GM12873 (cell line): Measurements from ENCODE around the gene CACNA1B.

Experiments
- TF ChIP-seq, protein P1 (sequence below): IDR thresholded peaks from 2 replicates; pipeline ENCODE4 v1.5.1; 2012; ENCODE audit warnings: low read depth, mild to moderate bottlenecking, moderate library complexity, low read length, control low read depth; ENCODE audit not compliant: insufficient read depth; ENCODE audit errors: missing control alignments

The CACNA1B gene

DNA sequence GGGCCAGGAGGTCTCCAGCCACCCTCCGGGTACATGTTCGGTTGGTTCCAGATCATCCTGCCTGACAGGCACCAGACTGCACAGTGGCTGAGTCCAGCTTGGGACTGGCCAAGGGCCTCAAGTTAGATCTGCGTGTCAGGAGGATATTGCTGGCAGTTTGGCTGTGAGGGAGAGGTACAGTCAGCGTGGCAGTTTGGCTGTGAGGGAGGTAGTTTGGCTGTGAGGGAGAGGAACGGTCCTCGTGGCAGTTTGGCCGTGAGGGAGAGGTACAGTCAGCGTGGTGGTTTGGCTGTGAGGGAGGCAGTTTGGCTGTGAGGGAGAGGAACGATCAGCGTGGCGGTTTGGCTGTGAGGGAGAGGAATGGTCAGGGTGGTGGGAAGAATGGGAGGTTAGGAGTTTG, 39.0 kb downstream of the CACNA1B start:
- TF ChIP-seq, protein P1, sequence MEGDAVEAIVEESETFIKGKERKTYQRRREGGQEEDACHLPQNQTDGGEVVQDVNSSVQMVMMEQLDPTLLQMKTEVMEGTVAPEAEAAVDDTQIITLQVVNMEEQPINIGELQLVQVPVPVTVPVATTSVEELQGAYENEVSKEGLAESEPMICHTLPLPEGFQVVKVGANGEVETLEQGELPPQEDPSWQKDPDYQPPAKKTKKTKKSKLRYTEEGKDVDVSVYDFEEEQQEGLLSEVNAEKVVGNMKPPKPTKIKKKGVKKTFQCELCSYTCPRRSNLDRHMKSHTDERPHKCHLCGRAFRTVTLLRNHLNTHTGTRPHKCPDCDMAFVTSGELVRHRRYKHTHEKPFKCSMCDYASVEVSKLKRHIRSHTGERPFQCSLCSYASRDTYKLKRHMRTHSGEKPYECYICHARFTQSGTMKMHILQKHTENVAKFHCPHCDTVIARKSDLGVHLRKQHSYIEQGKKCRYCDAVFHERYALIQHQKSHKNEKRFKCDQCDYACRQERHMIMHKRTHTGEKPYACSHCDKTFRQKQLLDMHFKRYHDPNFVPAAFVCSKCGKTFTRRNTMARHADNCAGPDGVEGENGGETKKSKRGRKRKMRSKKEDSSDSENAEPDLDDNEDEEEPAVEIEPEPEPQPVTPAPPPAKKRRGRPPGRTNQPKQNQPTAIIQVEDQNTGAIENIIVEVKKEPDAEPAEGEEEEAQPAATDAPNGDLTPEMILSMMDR: no peak

DNA sequence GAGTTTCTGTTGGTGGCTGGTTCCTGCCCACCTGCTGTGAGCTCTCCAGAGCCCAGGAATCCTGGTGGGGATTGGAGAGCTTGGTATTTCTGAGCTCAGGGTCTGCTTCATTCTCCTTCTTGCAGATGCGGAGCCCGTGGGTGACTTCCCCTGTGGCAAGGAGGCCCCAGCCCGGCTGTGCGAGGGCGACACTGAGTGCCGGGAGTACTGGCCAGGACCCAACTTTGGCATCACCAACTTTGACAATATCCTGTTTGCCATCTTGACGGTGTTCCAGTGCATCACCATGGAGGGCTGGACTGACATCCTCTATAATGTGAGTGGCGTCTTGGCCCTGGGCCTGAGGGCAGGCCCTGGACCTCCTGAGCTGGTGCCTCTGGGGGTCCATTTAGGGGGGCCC, 39.5 kb downstream of the CACNA1B start:
- TF ChIP-seq, protein P1: no peak

DNA sequence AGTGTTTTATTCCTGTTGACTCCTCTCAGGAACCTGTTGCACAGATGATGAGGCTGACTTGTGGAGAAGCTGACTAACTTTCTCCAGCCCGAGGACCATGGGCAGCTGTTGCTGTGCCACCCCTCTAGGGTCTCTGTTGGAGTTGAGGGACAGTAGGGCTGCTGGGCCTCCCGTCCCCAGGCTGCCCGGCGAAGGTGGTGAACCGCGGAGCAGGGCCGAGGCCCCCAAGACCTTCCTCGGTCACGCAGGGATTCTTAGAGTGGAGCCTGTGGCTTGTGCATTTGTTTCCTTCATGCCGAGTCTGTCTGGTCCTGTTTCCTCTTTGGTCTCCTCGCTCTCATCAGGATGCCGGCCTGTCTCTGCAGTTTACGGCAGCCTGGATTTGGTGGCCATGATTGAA, 40.2 kb downstream of the CACNA1B start:
- TF ChIP-seq, protein P1: no peak

DNA sequence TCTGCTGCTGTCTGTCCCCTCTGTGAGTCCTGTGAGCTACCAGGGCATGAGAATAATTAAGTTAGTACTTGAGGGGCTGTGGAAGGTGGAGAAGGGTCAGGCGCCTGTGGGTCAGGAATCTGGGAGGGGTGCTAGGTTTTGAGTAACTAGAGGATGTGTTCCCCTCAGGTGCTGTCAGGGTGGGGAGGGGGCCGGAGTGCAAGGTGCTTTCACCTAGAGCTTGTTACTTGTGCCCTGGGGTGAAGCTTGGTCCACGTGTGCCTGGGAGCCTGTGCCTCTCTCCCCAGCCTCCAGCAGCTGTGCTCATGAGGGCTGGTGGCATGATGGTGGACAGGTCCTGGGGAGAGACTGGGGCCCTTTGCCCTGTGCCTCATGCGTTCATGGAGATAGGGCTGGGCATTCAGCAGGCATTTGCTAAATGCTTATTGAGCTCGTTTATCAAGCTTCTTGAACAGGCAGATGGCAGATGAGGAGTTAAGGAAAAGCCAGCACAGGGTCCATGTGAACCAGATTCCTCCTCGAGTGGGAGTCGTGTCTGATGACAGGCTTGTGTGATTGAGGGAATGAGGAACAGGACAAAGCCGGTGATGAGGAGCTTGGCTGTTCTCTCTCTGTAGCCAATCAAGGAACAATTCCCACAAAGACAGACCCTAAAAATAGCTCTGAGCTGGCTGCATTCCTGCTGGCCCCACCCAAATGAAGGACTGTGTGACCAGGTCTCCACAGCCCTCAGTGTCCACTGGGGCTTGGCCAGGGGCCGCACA, 40.9 kb downstream of the CACNA1B start:
- TF ChIP-seq, protein P1: no peak

GRCh38 chr9:137919095-137919465, 41.5 kb downstream of the CACNA1B start:
- TF ChIP-seq, protein P1: no peak

DNA sequence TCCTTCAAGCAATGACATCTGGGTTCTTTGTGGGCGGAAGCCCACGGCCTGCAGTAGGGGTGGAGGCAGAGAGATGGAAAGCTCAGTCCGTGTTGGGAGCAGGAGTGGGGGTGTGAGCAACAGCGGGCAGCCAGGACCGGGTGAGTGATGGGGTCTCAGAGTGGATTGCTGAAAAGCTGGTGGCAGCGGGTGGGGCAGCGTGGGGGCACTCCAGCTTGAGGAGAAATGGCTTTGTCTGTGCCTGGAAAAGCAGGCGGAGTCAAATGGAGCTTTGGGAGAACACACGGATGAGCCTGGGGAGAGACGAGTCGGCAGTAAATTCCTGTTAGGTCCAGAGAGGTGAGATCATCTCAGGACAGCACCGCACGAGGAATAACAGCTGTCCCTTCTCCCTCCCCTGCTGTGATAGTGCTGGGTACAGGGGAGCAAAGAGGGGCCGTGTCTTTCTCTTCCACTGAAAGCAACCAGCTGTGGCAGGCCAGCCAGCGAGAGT, 42.1 kb downstream of the CACNA1B start:
- TF ChIP-seq, protein P1: no peak

DNA sequence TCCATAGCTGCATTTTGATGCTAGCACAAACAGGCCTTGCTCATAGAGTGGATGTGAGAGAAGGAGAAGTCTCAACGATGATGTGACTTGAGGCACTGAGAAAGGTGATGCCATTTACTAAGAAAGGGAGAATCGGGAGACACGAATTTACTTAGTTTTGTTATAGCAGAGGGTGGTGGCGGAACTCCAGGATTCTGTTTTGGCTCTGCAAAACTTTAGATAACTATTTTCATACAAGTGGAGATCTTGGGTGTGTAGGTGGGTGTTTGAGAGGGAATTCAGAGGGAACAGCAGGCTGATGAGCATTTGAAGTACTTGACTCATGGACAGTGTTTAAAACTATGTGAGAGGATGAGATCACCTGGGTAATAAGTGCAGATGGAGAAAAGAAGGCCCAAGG, 43.2 kb downstream of the CACNA1B start:
- TF ChIP-seq, protein P1: no peak

DNA sequence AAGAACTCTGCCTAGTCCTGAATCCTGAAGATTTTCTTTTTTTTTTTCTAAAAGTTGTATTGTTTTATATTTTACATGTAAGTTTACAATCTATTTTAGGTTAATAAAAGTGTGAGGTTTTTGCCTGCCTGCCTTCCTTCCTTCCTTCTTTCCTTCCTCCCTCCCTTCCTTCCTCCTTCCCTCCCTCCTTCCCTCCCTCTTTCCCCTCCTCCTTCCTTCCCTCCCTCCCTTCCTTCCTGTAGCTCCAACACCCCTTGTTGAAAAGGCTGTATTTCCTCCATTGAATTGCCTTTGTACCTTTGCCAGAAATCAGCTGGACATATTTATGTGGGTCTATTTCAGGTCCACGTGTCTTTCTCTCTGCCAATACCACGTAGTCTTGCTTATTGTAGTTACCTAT, 46.6 kb downstream of the CACNA1B start:
- TF ChIP-seq, protein P1: no peak
